Stimulated activated CD4-positive, alpha-beta T cell treated with anti-CD3 and anti-CD28 coated beads, Interleukin-12 subunit alpha, Interleukin-12 subunit beta, amount 100 ng/mL, for 48 hours (primary cell): ENCODE measurements around the gene TMEM203.

ENCODE experiments used
- DNase-seq, 3 donors: peaks; one replicate each; pipeline ENCODE4 v3.0.0-alpha.2; 2020; ENCODE audit warnings: low read depth in 2 of 3, low spot score in 1 of 3

Gene TMEM203

DNA sequence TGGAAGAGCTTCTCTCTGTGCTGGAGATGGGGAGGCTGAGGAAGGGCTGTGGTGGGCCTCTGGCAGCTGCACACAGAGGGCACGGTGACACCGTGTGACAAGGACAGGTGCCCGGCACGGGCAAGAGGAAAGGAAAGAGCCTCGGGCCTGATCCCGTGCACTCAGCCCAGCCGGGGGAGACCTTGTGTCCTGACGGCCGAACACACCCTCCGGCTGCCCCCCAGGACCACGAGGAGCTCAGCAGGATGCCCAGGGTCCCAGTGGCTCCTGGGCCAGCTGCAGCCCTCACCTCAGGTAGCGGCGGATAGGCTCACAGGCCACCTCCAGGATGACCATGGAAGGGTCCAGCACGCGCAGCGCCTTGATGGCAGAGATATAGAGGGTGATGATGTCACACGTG, 22.6 kb downstream of the TMEM203 start:
- no peak for DNase-seq

DNA sequence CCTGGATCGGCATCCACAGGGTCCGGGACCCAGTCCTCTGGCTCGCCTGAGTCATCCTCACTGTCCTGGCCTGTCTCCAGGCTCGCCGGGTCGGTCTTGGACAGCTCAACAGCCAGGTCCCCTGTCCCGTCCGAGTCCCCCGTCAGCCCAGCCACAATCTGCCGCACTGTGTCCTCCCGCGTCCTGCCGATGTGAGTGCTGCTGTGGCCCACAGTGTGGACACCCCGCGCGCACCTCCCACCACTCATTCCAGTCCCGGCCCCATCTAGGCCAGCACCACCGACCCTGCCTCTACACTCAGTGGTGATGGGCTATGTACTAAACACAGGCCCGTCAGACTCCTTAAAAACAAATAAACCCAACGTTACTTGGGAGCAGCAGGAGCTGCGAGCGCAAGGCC, 23.8 kb downstream of the TMEM203 start:
- DNase-seq, result no peak

DNA sequence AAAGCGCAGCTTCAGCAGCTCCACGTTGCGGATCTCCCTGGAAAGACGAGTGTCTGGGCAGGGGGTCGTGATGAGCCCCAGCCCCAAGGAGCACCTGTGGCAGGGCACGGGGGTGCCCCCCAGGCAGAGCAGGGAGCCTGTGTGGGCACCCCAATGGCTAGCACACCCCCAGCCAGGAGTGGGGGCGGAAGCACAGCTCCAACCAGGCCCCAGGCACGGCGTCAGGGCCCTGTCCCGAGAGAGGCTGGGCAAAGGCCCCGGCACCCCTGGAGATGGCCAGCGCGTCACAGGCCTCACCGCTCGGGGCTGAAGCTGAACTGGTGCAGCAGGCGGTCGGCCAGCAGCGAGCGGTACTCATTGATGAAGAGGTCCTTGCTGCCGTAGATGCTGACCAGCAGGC, 25.0 kb downstream of the TMEM203 start:
- DNase-seq, result no peak

DNA sequence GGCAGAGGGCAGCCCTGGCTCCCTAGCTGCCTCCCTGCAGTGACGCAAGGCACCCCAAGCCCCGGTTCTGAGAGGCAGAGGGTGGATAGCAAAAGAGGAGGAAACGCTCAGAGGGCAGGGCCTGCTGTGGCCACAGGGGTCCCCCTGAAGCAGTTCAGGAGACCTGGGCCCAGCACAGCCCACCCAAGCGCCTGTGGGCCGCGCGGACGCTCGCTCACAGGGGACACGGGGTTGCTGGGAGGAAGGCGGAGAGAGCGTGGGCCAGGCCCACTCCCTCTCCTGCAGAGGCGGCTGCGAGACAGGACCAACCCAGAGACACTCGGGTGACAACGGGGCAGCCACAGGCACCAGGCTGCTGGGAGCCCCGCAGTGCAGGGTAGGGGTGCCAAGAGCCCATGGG, 25.7 kb downstream of the TMEM203 start:
- no peak for DNase-seq

DNA sequence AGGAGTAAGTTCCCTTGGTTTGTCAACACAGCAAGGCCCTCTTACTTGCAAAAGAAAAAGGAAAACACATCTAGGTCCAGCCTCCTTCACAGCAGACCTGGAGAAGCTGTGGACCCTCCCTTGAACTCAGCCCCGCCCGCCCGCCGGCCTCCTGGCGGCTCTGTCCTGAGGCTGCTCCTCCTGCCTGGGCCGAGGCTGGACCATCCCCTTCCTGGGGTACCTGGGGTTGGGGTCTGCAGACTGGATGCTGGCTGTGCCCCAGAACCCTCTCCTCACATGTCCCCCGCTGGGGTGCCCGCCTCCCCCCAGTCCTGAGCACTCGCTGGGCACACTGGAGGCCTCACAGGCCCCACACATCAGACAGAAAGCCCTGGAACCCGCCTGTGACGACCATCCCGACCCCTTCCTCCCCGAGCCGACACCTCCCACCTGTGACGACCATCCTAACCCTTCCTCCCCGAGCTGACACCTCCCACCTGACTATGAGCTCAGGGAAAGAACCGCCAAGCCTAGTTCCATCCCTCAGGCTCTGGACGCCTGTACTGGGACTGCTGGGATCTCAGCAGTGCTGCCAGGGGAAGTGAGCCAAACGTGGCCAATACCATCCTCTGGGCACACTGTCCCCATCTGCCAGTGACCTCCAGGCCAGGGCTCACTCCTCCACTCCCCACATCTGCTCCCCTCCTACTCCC, 26.4 kb downstream of the TMEM203 start:
- no peak for DNase-seq

DNA sequence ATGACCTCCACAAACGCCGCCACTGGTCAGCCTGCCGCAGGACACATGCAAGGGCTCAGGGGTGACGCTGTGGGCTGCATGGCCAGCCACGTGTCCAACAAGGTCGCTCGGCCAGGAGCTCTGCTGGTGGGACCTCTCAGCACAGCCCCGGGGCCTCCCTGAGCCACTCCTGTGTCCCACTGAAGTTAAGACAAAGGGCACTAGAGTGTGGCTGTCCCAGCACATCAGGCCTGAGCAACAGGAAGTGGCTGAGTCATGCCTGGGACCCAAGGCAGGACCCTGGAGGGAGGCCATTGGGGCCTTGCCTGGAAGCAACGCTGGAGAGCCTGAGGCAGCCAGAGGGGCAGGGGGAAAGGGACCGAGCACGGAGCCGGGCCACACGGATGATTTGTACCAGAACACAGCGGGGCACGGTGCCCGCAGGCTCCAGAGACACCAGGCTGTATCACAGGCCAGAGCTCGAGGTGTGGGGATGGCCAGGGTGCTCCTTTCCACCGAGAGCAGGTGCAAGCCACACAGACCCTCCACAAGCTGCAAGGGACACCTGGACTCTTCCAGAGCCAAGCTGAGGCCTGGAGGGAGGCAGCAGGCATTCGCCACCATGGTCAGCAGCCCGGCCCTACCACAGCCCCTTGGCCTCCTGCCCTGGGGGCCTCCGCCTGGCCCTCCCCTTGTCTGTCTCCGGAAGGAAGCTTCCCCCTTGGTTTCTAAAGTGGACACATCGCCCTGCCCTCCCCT, 27.1 kb downstream of the TMEM203 start:
- DNase-seq, result no peak

DNA sequence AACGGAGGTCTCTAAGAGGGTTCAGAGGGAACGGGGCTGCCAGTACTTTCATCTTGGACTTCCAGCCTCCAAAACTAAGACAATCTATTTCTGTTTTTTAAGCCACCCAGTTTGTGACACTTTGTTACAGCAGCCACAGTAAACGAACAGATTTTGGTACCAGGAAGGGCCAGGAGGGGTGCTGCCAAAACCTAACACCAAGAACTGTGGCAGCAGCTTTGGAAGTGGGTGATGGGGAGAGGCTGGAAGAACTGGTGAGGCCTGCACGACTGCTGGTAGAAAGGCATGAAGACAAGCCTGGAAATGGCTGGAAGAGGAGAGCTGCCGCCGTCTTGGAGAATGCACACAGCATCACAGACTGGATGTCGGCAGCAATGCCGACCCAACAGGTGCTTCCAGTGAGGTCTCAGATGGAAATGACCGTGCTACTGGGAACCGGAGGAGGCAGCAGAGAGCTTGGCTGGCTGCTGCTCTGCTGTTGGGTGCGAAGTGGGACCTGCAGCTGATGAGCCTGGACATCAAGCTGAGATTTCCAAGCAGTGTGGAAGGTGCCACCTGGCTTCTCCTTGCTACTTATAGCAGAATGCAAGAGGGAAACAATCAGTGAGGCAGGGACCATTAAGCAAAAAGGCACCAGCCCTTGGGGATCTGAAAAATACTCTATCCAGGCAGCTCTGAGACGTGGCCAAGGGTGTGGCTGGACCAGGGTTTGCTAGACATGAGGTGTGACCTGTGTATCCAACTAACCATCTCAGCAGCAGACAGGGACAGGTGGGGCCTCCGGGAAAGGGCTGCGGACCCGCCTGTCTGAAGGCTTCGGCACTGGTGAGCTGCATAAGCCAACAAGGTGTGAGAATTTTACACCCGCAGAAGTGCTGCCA, 28.9 kb downstream of the TMEM203 start:
- no peak for DNase-seq

DNA sequence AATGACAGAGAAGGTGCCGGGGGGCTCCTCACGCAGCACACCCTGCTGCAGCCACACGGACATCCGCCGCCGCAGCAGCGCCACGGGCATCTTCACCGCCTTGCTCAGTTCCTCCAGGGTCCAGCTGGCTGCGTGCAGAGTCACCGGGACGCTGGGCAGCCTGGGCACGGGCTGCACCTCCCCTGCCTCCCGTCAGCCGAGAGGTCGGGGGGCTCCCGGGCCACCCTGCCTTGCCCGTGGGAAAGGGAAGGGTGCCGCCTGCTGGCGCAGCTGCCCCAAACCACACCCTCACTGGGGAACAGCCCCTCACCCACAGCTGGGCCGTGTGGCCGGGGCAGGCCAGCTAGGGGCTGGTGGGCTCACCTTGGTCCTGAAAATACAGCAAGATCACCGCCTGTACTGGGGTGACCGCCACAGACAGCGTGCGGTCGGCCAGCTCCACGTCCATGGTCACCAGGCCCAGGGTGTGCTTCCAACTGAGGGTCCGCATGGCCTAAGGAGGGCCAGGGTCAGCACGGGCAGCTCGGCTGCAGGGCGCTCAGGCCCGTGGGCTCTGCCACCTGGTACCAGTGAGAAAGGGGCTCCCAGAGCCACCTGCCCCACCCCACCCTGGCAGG, 30.0 kb downstream of the TMEM203 start:
- no peak for DNase-seq

DNA sequence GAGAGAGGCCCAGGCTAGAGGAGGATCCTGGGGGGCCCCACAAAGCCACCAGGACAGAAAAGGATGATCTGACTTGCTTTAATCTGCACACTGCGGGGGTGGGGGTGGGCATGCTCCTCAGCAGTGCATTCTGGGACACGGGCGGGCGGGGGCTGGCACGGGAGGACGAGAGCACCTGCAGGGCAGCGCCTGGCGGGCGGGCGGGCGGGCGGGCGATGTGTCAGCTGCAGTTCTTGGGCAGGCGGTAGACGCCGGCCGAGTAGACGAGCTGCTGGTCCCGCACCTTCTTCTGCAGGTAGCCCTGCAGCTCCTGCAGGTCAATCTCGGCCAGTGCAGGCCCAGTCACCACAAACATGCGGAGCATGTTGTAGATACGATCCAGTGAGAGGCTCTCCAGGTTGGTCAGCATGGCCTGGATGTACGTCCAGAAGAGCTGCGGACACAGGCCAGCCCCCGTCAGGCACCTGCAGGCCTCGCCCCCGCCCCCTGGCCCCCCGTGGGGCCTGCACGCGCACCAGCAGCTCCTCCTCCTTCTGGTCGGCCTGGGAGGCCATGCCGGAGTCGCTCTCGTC, 30.6 kb downstream of the TMEM203 start:
- DNase-seq, result no peak

DNA sequence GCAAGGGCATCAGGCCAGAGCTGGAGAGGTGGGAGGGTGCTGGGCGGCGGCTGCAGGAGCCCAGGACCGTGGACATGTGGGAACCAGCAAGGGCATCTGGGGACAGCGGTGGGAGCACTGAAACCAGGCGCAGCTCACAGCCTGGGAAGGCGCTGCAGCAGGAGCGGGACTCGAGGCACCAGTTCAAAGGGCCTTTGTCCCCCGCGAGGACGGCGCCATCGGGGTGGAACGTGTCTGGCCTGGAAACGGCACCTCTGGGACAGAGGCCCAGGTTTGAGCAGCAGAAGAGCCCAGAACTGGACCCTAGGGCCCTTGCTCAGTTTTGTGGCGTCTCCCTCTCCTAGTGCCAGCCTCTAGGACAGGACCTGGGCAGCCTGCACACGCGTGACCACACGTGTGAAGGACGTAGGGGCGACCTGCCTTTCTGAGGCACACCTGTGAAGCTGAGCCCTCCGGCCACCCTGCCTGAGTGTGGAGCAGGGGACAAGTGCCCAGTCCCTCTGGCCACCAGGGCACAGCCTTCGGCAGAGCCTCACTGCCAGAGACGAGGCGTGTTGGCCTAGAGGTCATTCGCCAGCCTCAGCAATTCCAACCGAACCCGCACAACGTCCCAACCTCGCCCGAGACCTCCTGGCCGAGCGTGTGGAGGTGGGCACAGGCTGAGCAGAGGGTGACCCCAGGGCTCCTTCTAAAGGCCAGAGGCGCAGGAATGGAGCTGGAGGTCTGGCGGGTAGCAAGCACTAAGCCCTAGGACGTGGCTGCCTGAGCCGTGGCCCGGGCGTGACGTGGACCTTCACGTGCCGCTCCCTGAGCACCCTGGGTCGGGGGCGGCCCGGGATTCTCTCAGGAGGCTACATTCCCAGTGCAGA, 31.4 kb downstream of the TMEM203 start:
- no peak for DNase-seq

DNA sequence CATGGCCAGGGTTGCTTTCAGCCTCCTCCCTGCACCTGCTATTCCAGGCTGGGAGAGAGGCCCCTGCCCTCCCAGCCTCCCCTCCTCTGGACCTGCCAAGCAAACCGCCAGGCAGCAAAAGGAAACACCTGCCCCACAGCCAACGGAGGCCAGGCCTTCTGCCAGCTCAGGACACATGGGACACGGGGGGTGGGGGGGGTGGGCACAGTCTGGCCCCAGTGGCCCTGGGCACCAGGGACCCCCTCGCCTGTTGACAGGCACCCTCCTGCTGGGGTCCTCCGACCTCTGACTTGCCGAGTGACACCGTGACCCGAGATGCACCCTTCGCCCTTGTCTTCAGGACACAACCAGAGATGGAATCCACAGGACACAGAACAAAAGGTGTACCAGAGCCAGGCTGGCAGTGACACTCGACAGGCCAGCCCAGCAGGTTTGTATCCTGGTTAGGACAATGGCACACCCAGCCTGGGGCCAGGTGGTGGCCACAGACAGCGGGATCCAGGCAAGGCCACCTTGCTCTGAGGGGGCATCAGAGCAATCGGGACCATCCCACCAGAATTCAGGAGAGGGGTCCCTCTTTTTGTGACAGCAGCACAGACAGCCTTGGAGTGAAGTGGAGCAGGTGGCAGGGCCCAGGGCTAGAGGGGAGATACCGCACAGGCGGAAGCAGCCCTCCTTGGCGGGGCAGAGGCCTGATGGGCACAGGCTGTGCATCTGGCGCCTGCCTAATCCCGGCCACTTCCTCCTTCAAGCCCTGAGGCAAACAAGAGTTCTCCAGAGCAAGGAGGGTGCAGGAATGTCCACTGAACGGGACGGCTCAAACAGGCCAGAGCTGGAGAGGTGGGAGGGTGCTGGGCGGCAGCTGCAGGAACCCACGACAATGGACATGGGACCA, 32.3 kb downstream of the TMEM203 start:
- DNase-seq, result no peak

DNA sequence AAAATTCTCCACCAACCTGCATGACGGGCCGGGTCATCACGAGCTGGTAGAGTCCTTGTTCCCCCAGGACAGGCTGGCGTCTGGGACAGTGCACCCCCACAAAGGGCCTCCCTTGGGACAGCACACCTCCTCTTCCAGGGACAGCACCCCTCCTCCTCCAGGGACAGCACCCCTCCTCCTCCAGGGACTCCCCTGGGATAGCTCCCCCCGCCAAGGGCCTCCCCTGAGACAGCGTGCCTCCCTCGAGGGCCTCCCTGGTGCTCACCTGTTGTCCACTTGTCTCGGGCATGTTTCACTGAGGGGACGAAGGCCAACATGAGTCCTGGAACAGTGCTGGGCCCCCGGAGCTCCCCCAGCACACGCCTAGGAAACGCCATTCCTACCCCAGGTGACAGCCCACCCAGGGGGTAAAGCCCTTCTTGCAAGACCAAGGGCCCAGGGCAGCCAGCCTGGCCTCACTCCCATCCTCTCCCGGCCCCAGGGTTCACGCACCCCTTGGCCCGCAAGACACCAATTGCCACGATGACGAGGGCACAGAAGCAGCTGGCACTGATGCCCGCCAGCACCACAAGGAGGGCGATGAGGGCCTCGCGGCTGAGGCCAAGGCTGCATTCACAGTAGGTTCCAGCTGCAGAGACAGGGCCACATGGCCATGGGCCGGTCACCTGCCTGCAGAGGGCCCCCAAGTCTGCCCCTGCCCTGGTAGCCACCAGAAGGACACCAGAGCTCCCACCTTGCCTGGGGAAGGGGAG, 34.1 kb downstream of the TMEM203 start:
- no peak for DNase-seq

DNA sequence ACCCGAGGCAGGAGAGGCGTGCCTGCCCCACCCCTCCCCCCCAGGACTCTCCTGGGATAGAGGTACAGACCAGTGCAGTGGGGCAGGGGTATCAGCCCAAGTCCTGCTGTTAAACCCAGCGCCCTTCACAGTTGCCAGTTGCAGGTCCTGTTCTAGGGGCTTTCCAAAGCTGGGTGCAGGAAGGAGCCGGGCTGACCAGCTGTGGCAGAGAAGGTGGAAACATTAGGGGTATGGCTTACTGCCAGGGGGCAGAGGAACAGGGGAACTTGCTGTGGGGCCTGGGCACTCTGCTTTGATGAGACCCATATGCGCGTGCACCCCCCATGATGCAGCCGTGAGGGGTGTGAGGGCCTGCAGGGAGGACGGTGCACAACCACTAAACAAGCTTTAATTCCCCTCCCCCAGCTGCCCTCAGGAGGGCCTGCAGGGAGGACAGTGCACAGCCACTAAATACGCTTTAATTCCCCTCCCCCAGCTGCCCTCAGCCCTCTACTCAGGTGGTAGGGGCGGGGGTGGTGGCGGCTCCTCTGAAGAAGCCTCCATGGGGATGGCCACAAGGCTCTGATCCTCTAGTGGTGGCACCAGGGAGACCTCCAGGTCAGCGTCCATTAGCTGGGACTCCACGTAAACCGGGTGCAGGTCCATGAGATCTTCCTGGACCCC, 34.8 kb downstream of the TMEM203 start:
- DNase-seq, result no peak

DNA sequence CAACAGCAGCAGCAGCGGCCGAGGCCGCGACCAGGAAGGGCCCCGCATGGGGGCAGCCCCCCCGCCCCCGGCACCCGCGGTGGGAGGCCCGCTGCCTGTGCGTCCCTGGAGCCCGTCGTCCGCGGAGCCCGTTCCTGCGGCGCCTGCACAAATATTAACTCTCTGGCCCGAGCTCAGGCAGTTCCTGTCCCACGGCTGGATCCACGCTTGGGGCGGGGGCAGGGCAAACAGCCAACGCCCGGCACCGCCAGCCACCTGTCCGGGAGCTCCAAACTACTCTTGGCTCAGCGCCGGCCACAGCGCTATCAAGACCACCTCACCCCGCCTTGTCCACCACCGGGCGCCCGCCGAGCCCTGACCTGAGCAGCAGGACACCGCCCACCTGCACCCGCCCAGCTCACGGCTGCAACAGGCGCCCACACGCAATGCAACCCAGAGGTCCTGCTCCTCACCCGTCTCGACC, 35.5 kb downstream of the TMEM203 start, which contains the start of gene LRRC26:
LRRC26 (minus strand) TSS at position 156 of the 463 bp plus-strand sequence; CDS start at position 48, 108 bp downstream.
- DNase-seq, result no peak

DNA sequence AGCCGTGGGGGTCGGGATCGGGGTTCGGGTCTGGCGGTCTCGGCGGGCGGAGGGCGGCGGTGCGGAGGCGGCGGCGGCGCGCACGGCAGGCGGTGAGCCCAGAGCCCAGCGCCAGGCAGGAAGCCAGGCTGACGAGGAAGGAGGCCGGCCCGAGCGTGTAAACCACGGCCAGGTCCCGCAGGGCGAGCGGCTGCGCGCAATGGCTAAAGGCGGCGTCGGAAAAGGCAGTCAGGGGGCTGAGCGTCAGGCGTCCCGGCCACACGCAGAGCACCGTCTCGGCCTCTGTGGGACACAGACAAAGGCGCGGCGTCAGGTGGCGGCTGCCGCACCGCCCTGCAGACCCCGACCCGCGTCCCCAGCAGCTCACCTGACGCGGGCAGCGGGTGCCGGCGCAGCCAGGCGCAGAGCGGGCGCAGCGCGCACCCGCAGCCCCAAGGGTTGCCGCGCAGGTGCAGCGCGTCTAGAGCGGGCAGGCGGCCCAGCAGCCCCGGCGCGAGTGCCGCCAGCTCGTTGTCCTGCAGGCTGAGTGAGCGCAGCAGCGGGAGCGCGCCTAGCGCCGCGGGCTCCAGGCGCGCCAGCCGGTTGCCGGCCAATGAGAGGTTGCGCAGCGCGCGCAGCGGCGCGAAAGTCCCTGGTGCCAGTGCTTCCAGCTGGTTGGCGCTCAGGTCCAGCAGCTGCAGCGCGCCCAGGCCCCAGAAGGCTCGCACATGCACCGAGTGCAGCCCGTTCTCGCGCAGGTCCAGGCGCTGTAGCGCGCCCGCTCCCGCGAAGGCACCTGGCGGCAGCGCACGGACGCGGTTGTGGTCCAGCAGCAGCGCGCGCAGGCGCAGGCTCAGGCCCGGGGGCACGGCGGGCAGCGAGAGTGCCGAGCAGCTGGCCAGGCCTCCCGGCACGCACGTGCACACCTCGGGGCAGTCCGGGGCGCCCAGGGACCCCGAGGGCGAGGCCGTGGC, 36.3 kb downstream of the TMEM203 start:
- DNase-seq, result no peak

DNA sequence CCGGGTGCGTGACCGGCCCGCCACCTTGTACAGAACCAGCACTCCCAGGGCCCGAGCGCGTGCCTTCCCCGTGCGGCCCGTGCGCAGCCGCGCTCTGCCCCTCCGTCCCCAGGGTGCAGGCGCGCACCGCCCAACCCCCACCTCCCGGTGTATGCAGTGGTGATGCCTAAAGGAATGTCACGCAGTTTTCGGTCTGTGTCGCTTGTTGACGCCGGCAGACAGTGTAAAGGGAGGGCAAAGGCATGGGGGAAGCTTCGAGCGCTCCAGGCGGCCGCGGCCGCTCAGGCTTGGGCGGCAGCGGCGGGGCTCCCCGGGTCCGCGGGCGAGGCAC, 36.9 kb downstream of the TMEM203 start:
- no peak for DNase-seq
